K562 (cell line): ENCODE results near the gene PLXND1. TPM values are rescaled to one million over a fixed set of nuclear protein-coding genes. Genes with fewer than 3 reads are reported as not detected.

ENCODE experiments used
- BHLHE40 ChIP-seq: IDR thresholded peaks from 2 replicates; pipeline ENCODE4 v1.6.1; 2011; ENCODE audit warnings: low read length, improper control_type of control experiment
- CTCFL ChIP-seq: IDR thresholded peaks from 2 replicates; pipeline ENCODE4 v1.6.1; 2011; ENCODE audit warnings: borderline replicate concordance, low read depth, mild to moderate bottlenecking, moderate library complexity, low read length; ENCODE audit not compliant: insufficient read depth, poor library complexity, severe bottlenecking
- HDAC2 ChIP-seq: fragments of 450-650 bp; IDR thresholded peaks from 2 replicates; pipeline ENCODE4 v1.6.1; 2016; ENCODE audit warnings: mild to moderate bottlenecking
- HNRNPUL1 ChIP-seq: fragments of 200-400 bp; formaldehyde crosslinking; IDR thresholded peaks from 2 replicates; pipeline ENCODE4 v1.6.1; 2017; ENCODE audit warnings: low read length
- IFI16 ChIP-seq: fragments of 250-450 bp; sonication (Bioruptor Pico); IDR thresholded peaks from 2 replicates; pipeline ENCODE4 v2.1.2; 2022; ENCODE audit warnings: mild to moderate bottlenecking, inconsistent platforms
- ILK ChIP-seq: fragments of 450-650 bp; IDR thresholded peaks from 2 replicates; pipeline ENCODE4 v1.6.1; 2016; ENCODE audit warnings: missing genetic modification characterization, low read depth, mild to moderate bottlenecking, missing compliant biosample characterization, moderate library complexity, borderline replicate concordance
- L3MBTL2 ChIP-seq: fragments of 450-650 bp; IDR thresholded peaks from 2 replicates; pipeline ENCODE4 v1.6.1; 2016; ENCODE audit warnings: mild to moderate bottlenecking, moderate library complexity
- NEUROD1 ChIP-seq: fragments of 150-350 bp; IDR thresholded peaks from 2 replicates; pipeline ENCODE4 v1.6.1; 2014; ENCODE audit warnings: borderline replicate concordance, low read length, low read depth; ENCODE audit not compliant: partially characterized antibody
- PRMT5 ChIP-seq: sonication (generic); formaldehyde crosslinking; IDR thresholded peaks from 2 replicates; pipeline ENCODE4 v1.5.0; 2020; ENCODE audit warnings: missing genetic modification reagents
- PTRF ChIP-seq: fragments of 450-650 bp; IDR thresholded peaks from 2 replicates; pipeline ENCODE4 v1.6.1; 2016; ENCODE audit warnings: mild to moderate bottlenecking, missing genetic modification characterization, missing compliant biosample characterization
- PTTG1 ChIP-seq: fragments of 450-650 bp; IDR thresholded peaks from 2 replicates; pipeline ENCODE4 v1.6.1; 2016; ENCODE audit warnings: low read depth, mild to moderate bottlenecking, missing genetic modification characterization, missing compliant biosample characterization
- RB1 ChIP-seq: fragments of 450-650 bp; IDR thresholded peaks from 2 replicates; pipeline ENCODE4 v1.6.1; 2017; ENCODE audit warnings: low read depth, mild to moderate bottlenecking
- SAFB ChIP-seq: fragments of 200-400 bp; formaldehyde crosslinking; IDR thresholded peaks from 2 replicates; pipeline ENCODE4 v1.6.1; 2017; ENCODE audit warnings: low read depth, low read length, borderline replicate concordance
- SIN3B ChIP-seq: fragments of 450-650 bp; IDR thresholded peaks from 2 replicates; pipeline ENCODE4 v1.6.1; 2017; ENCODE audit warnings: low read depth, mild to moderate bottlenecking, moderate library complexity
- ZBTB8A ChIP-seq: fragments of 450-650 bp; IDR thresholded peaks from 2 replicates; pipeline ENCODE4 v1.6.1; 2018; ENCODE audit warnings: mild to moderate bottlenecking, moderate library complexity; ENCODE audit not compliant: partially characterized antibody
- ZNF263 ChIP-seq: sonication (generic); formaldehyde crosslinking; IDR thresholded peaks from 2 replicates; pipeline ENCODE4 v1.8.0; 2022; ENCODE audit warnings: mild to moderate bottlenecking, missing genetic modification reagents, borderline replicate concordance
- ZNF41 ChIP-seq: fragments of 250-450 bp; sonication (Bioruptor Pico); conservative IDR thresholded peaks from 2 replicates; pipeline ENCODE4 v1.4.0; 2020; ENCODE audit warnings: mild to moderate bottlenecking
- polyA plus RNA-seq, 8 experiments: library from polyadenylated mRNA; depleted of rRNA in 4 of 8; stranded (reverse) in 5 of 8; unstranded in 3 of 8; fragments of >200 nt; fragmentation: Nextera tagmentation in 2 of 8; fragmentation: Illumina TruSeq in 1 of 8; extraction: Ambion mirVana in 2 of 8; extraction: Trizol in 1 of 8; gene quantifications; 2 replicates each; pipeline versions ENCODE4 v1.2.1 to v1.2.3, GENCODE V29; 2011 to 2014; ENCODE audit warnings: inconsistent platforms in 1 of 8, missing spikeins in 1 of 8
- total RNA-seq, 7 experiments: library from RNA; depleted of rRNA in 6 of 7; stranded (reverse); fragments of >200 nt in 6 of 7; fragmentation: Illumina TruSeq in 2 of 7; extraction: Trizol in 2 of 7; gene quantifications; 2 replicates each; pipeline versions ENCODE4 v1.2.1 to v1.2.3, GENCODE V29; 2011 to 2021; ENCODE audit warnings: low replicate concordance in 1 of 7
- TF ChIP-seq, protein P1 (sequence below), 2 experiments: fragments of 450-650 bp; conservative IDR thresholded peaks; 2 replicates each; pipeline ENCODE4 v1.6.1; 2017; ENCODE audit warnings: mild to moderate bottlenecking in 2 of 2, moderate library complexity in 2 of 2
- TF ChIP-seq, protein P2 (sequence below), 3 experiments: fragments of 200-800 bp in 1 of 3; fragments of 250-450 bp in 1 of 3; fragments of 450-650 bp in 1 of 3; sonication (Bioruptor Pico) in 1 of 3; sonication (Bioruptor generic) in 1 of 3; formaldehyde crosslinking in 1 of 3; IDR thresholded peaks; 2 replicates each; pipeline versions ENCODE4 v1.6.1 to v1.8.0; 2016 to 2022; ENCODE audit warnings: mild to moderate bottlenecking in 2 of 3, missing genetic modification characterization in 2 of 3, missing compliant biosample characterization in 1 of 3, moderate library complexity in 1 of 3
- TF ChIP-seq, protein P3 (sequence below): IDR thresholded peaks from 3 replicates; pipeline ENCODE4 v1.6.1; 2011; ENCODE audit warnings: borderline replicate concordance, mild to moderate bottlenecking; ENCODE audit not compliant: insufficient read length, insufficient read depth

The PLXND1 gene
- total and polyA plus RNA-seq, 9 of the 15 experiments (the other 6 are each of a cell fraction or from before 2014, with no cell fraction given): 0.34 to 28.8 (median 14.0) TPM

DNA sequence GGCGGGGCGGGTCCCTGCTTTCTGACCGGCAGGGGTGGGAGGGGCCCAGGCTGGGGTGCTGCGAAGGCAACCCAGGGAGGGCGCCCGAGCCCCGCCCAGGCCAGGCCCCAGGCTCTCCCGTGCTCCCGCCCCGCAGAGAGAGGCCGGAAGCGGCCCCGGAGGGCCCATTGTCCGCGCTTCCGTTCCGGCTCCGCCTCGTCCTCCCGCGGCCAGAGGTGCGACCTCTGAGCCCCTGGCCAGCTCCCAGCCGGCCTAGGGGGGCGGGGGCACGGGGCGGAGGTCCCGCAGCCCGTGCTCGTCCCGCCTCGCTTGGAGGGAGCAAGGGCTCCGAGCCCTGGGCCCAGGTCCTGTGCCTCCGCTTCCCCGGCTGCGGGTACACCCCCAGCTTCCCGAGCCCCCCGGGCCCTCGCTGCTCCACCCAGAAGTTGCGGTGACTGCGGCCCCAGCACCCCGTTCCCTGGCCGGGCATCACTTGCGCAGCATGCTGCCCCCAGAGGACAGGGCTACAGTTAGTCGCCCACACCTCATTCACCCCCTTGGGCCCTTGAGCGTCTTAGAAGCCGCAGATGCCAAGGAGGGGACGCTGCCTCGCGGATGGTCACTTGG is 20.4 kb upstream of the PLXND1 start (continued):
- TF ChIP-seq L3MBTL2 (peak; percentile 78), HNRNPUL1 (no peak), PTRF (tag) (no peak), ZNF41 (CRISPR knock-in tag) (no peak), SIN3B (peak; percentile 49; the same call in 1 of the 2 replicates), ILK (no peak), SAFB (no peak), NEUROD1 (no peak), CTCFL (no peak), PTTG1 (tag) (no peak), IFI16 (CRISPR knock-in tag) (no peak), BHLHE40 (peak; percentile 22; the same call in 1 of the 2 replicates), ZBTB8A (no peak), PRMT5 (CRISPR knock-in tag) (no peak), RB1 (peak; percentile 60; the same call in 1 of the 2 replicates), HDAC2 (no peak), ZNF263 (CRISPR knock-in tag) (peak; percentile 82)
- TF ChIP-seq, protein P1, sequence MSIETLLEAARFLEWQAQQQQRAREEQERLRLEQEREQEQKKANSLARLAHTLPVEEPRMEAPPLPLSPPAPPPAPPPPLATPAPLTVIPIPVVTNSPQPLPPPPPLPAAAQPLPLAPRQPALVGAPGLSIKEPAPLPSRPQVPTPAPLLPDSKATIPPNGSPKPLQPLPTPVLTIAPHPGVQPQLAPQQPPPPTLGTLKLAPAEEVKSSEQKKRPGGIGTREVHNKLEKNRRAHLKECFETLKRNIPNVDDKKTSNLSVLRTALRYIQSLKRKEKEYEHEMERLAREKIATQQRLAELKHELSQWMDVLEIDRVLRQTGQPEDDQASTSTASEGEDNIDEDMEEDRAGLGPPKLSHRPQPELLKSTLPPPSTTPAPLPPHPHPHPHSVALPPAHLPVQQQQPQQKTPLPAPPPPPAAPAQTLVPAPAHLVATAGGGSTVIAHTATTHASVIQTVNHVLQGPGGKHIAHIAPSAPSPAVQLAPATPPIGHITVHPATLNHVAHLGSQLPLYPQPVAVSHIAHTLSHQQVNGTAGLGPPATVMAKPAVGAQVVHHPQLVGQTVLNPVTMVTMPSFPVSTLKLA (conservative IDR thresholded peaks at IDR 0.05): peak in 1 of 2 experiments; percentile 39; a peak in 1 of 4 replicates
- TF ChIP-seq, protein P2, sequence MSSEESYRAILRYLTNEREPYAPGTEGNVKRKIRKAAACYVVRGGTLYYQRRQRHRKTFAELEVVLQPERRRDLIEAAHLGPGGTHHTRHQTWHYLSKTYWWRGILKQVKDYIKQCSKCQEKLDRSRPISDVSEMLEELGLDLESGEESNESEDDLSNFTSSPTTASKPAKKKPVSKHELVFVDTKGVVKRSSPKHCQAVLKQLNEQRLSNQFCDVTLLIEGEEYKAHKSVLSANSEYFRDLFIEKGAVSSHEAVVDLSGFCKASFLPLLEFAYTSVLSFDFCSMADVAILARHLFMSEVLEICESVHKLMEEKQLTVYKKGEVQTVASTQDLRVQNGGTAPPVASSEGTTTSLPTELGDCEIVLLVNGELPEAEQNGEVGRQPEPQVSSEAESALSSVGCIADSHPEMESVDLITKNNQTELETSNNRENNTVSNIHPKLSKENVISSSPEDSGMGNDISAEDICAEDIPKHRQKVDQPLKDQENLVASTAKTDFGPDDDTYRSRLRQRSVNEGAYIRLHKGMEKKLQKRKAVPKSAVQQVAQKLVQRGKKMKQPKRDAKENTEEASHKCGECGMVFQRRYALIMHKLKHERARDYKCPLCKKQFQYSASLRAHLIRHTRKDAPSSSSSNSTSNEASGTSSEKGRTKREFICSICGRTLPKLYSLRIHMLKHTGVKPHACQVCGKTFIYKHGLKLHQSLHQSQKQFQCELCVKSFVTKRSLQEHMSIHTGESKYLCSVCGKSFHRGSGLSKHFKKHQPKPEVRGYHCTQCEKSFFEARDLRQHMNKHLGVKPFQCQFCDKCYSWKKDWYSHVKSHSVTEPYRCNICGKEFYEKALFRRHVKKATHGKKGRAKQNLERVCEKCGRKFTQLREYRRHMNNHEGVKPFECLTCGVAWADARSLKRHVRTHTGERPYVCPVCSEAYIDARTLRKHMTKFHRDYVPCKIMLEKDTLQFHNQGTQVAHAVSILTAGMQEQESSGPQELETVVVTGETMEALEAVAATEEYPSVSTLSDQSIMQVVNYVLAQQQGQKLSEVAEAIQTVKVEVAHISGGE (CRISPR knock-in tag; IDR thresholded peaks at IDR 0.05): peak; percentile 85 to 97 (median 90); a peak in 5 of 6 replicates
- TF ChIP-seq, protein P3, sequence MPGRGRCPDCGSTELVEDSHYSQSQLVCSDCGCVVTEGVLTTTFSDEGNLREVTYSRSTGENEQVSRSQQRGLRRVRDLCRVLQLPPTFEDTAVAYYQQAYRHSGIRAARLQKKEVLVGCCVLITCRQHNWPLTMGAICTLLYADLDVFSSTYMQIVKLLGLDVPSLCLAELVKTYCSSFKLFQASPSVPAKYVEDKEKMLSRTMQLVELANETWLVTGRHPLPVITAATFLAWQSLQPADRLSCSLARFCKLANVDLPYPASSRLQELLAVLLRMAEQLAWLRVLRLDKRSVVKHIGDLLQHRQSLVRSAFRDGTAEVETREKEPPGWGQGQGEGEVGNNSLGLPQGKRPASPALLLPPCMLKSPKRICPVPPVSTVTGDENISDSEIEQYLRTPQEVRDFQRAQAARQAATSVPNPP: no peak
